HCT116 (cell line): ENCODE data around the gene PCDHGA2. TPM values are rescaled to one million over a fixed set of nuclear protein-coding genes. Genes with fewer than 3 reads are reported as not detected.
"Not testable (repeated sequence)": the region's sequence is repeated elsewhere in the genome, so short reads cannot be mapped to it uniquely, and the experiment has no call there.

Experiments used
- ATAC-seq: fragments of 200-7000 bp; cut with Tn5 transposase; 2 replicates; pipeline ENCODE4 v1.9.1; 2020; ENCODE audit warnings: mild to moderate bottlenecking, moderate library complexity
- BruUV-seq: library from RNA; stranded (reverse); fragments of 400-500 nt; replicated peaks from 2 replicates; lab custom pipeline; 2021; lab: Mats Ljungman, UMichigan
- CTCF ChIA-PET: fragments of 300-600 bp; sonication (Branson Sonifier 250); formaldehyde crosslinking; loops from one replicate; lab custom pipeline; 2021; ENCODE audit warnings: antibody characterized with exemption; lab: Charles Lee
- POLR2A ChIA-PET: fragments of 300-600, 350-600 bp; sonication (Branson Sonifier 250); formaldehyde crosslinking; loops from one replicate; lab custom pipeline; 2021; ENCODE audit warnings: antibody characterized with exemption; lab: Charles Lee
- RAD21 ChIA-PET, 2 experiments: fragments of 300-600 bp; sonication (Branson Sonifier 250); formaldehyde crosslinking; loops; one replicate each; lab custom pipeline; 2023; ENCODE audit warnings: low total read pairs in 2 of 2; ENCODE audit not compliant: uncharacterized antibody in 2 of 2, unreplicated experiment in 2 of 2, low non-redundant PET in 1 of 2; lab: Charles Lee
- DNase-seq: peaks from one replicate; pipeline ENCODE4 v3.0.0-alpha.2; 2010; ENCODE audit warnings: low read depth, low spot score
- H2AFZ ChIP-seq: fragments of 200-600 bp; shearing (Covaris generic), sonication (generic); 2 replicates; pipeline ENCODE4 v1.6.1; 2017; ENCODE audit warnings: low read depth, mixed run types, mixed read lengths, antibody characterized with exemption, low read length; ENCODE audit not compliant: poor library complexity, severe bottlenecking
- H3K27ac ChIP-seq: 2 replicates; pipeline ENCODE4 v1.5.1; 2012; ENCODE audit warnings: low read depth, low read length
- H3K27me3 ChIP-seq: fragments of 200-600 bp; sonication (generic); 2 replicates; pipeline ENCODE4 v1.6.1; 2016; ENCODE audit warnings: mixed run types, low read length, mixed read lengths; ENCODE audit not compliant: insufficient read depth
- H3K36me3 ChIP-seq, 2 experiments: fragments of 200-500 bp in 1 of 2; fragments of 200-600 bp in 1 of 2; sonication (Bioruptor generic) in 1 of 2; sonication (generic) in 1 of 2; 2 replicates each; pipeline versions ENCODE4 v1.5.1 to v1.6.1; 2014 to 2016; ENCODE audit warnings: low read length in 2 of 2, inconsistent platforms in 1 of 2, mixed read lengths in 1 of 2, mixed run types in 1 of 2; ENCODE audit not compliant: insufficient read depth in 2 of 2, control insufficient read depth in 1 of 2
- H3K4me1 ChIP-seq, 2 experiments: fragments of 200-600 bp in 1 of 2; sonication (generic) in 1 of 2; 2 replicates each; pipeline versions ENCODE4 v1.5.1 to v1.6.1; 2012 to 2017; ENCODE audit warnings: low read length in 2 of 2, inconsistent platforms in 1 of 2, mild to moderate bottlenecking in 1 of 2, mixed read lengths in 1 of 2, mixed run types in 1 of 2, moderate library complexity in 1 of 2; ENCODE audit not compliant: insufficient read depth in 2 of 2, control insufficient read depth in 1 of 2
- H3K4me2 ChIP-seq: fragments of 200-600 bp; sonication (generic); 2 replicates; pipeline ENCODE4 v1.6.1; 2017; ENCODE audit warnings: mixed run types, low read length, mixed read lengths
- H3K4me3 ChIP-seq, 2 experiments: fragments of 200-600 bp in 1 of 2; sonication (generic) in 1 of 2; replicated peaks in 1 of 2; 2 replicates each; pipeline ENCODE4 v1.5.1; 2011 to 2016; ENCODE audit warnings: low read length in 2 of 2, control low read depth in 1 of 2, low read depth in 1 of 2, mild to moderate bottlenecking in 1 of 2, mixed read lengths in 1 of 2, mixed run types in 1 of 2
- H3K79me2 ChIP-seq: fragments of 200-600 bp; sonication (generic); 2 replicates; pipeline ENCODE4 v1.6.1; 2017; ENCODE audit warnings: mild to moderate bottlenecking, mixed run types, low read length, moderate library complexity, mixed read lengths; ENCODE audit not compliant: insufficient read depth
- H3K9ac ChIP-seq: fragments of 200-600 bp; sonication (generic); 2 replicates; pipeline ENCODE4 v1.6.1; 2016; ENCODE audit warnings: low read length, mixed read lengths
- H3K9me2 ChIP-seq: fragments of 200-600 bp; sonication (generic), shearing (Covaris generic); 2 replicates; pipeline ENCODE4 v1.6.1; 2017; ENCODE audit warnings: mixed run types, mild to moderate bottlenecking, moderate library complexity; ENCODE audit not compliant: insufficient read depth
- H3K9me3 ChIP-seq, 2 experiments: fragments of 200-500 bp in 1 of 2; fragments of 200-600 bp in 1 of 2; sonication (Bioruptor generic) in 1 of 2; sonication (generic) in 1 of 2; 2 replicates each; pipeline ENCODE4 v1.6.1; 2014 to 2017; ENCODE audit warnings: low read length in 2 of 2, mixed read lengths in 2 of 2, inconsistent platforms in 1 of 2, low read depth in 1 of 2, mild to moderate bottlenecking in 1 of 2, mixed run types in 1 of 2, moderate library complexity in 1 of 2; ENCODE audit not compliant: control insufficient read depth in 1 of 2, insufficient read depth in 1 of 2
- H4K20me1 ChIP-seq: fragments of 200-600 bp; sonication (generic), shearing (Covaris generic); 2 replicates; pipeline ENCODE4 v1.6.1; 2017; ENCODE audit warnings: mixed run types, mild to moderate bottlenecking, moderate library complexity; ENCODE audit not compliant: insufficient read depth
- CBX3 ChIP-seq: IDR thresholded peaks from 2 replicates; pipeline ENCODE4 v1.6.1; 2012; ENCODE audit warnings: low read depth
- CEBPB ChIP-seq: IDR thresholded peaks from 2 replicates; pipeline ENCODE4 v1.6.1; 2012; ENCODE audit warnings: low read depth
- CTCF ChIP-seq, 3 experiments: fragments of 200-600 bp in 1 of 3; sonication (generic) in 1 of 3; IDR thresholded peaks in 2 of 3; conservative IDR thresholded peaks in 1 of 3; 2 replicates each; pipeline ENCODE4 v1.5.1; 2012 to 2017; ENCODE audit warnings: low read depth in 2 of 3, low read length in 2 of 3, antibody characterized with exemption in 1 of 3, borderline replicate concordance in 1 of 3, control low read depth in 1 of 3, mild to moderate bottlenecking in 1 of 3, mixed read lengths in 1 of 3, mixed run types in 1 of 3, moderate library complexity in 1 of 3; ENCODE audit not compliant: insufficient read depth in 1 of 3
- JUND ChIP-seq: IDR thresholded peaks from 2 replicates; pipeline ENCODE4 v1.6.1; 2012
- RAD21 ChIP-seq: IDR thresholded peaks from 2 replicates; pipeline ENCODE4 v1.6.1; 2012; ENCODE audit warnings: low read depth, mild to moderate bottlenecking
- ZBTB33 ChIP-seq: IDR thresholded peaks from 2 replicates; pipeline ENCODE4 v1.6.1; 2011; ENCODE audit warnings: mild to moderate bottlenecking, low read length, moderate library complexity; ENCODE audit not compliant: insufficient replicate concordance; ENCODE audit errors: extremely low read depth
- ZFX ChIP-seq: fragments of 450-650 bp; IDR thresholded peaks from 2 replicates; pipeline ENCODE4 v1.6.1; 2017
- intact Hi-C: fragments of 100-400 bp; cut with micrococcal nuclease; formaldehyde crosslinking; loops from 2 replicates; pipeline ENCODE4 v1.10.0; 2022
- total RNA-seq: library from RNA; stranded (reverse); gene quantifications from one replicate; pipeline ENCODE4 v1.2.1, GENCODE V29; 2021; ENCODE audit not compliant: unreplicated experiment
- TF ChIP-seq, protein P1 (sequence below): IDR thresholded peaks from 2 replicates; pipeline ENCODE4 v1.6.1; 2012; ENCODE audit warnings: low read depth
- TF ChIP-seq, protein P2 (sequence below): IDR thresholded peaks from 2 replicates; pipeline ENCODE4 v1.6.1; 2012

PCDHGA2 gene
- total RNA-seq, 1 experiment from 2014 or later: not detected

DNA sequence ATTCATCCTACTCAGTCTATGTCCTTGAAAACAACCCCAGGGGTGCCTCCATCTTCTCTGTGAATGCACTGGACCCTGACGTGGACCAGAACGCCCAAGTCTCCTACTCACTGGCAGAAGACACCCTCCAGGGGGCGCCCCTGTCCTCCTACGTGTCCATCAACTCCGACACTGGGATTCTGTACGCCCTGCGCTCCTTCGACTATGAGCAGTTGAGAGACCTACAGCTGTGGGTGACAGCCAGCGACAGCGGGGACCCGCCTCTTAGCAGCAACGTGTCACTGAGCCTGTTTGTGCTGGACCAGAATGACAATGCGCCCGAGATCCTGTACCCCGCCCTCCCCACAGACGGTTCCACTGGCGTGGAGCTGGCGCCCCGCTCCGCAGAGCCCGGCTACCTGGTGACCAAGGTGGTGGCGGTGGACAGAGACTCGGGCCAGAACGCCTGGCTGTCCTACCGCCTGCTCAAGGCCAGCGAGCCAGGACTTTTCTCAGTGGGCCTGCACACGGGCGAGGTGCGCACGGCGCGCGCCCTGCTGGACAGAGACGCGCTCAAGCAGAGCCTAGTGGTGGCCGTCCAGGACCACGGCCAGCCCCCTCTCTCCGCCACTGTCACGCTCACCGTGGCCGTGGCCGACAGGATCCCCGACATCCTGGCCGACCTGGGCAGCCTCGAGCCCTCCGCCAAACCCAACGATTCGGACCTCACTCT lies 37.0 kb downstream of the PCDHGA2 start:
- DNase-seq, ATAC-seq, H3K27me3 ChIP-seq, H4K20me1 ChIP-seq, POLR2A ChIA-PET, H3K79me2 ChIP-seq, H3K4me2 ChIP-seq, intact Hi-C loops, CTCF ChIA-PET, H3K36me3 ChIP-seq, H3K9ac ChIP-seq, H3K9me3 ChIP-seq, H3K9me2 ChIP-seq, RAD21 ChIA-PET, H3K4me1 ChIP-seq, H3K27ac ChIP-seq, BruUV-seq, H2AFZ ChIP-seq, H3K4me3 ChIP-seq: not testable (repeated sequence)
- peak in 1 of 3 experiments; percentile 21; a peak in 1 of 6 replicates for TF ChIP-seq CTCF (IDR thresholded peaks at IDR 0.05 in 2 of 3, conservative IDR thresholded peaks at IDR 0.05 in 1 of 3; ENCODE audit: borderline replicate concordance in 1 of 3, insufficient read depth in 1 of 3, low read depth in 2 of 3, low read length in 2 of 3)

DNA sequence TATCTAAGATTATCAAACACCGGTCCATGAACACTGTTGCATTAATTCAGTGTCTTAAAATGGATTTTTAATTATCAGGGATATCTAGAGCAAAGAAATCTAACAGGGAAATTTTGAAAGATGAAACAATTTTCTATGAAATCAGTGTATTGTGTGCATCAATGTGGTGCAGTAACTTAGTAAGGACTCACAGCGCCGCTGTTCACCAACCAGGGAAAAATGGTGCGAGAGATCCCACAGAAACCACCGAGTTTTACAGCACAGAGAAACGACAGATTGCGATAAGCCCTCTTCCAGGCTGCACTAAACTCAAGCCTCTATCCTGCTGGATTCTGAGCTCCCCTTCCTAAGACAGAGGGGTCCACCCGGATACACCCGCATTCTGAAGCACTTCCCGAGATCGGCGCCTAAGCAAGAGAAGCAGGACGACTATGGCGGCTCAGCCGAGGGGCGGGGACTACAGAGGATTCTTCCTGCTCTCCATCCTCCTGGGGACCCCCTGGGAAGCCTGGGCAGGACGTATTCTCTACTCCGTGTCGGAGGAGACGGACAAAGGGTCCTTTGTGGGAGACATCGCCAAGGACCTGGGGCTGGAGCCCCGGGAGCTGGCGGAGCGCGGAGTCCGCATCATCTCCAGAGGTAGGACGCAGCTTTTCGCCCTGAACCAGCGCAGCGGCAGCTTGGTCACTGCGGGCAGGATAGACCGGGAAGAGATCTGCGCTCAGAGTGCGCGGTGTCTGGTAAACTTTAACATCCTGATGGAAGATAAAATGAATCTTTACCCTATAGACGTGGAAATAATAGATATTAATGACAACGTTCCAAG lies 44.1 kb downstream of the PCDHGA2 start, which contains the start of gene PCDHGA7:
Gene PCDHGA7, plus strand, starts transcription at position 274 of the 826 bp plus-strand sequence. Its CDS starts 158 bp downstream, at position 432.
- H3K36me3 ChIP-seq: no peaks in the 10 kb centered on the region
- H2AFZ ChIP-seq: no peak within 1 kb of the TSS
- H3K27me3 ChIP-seq: no peaks in the 10 kb centered on the region
- H3K79me2 ChIP-seq: no peaks in the 10 kb centered on the region
- H3K27ac ChIP-seq: no peak within 1 kb of the TSS
- intact Hi-C loops: no loop called here
- ATAC-seq (no peak), DNase-seq (no peak)
- no peaks in the 10 kb centered on the region for H3K9me2 ChIP-seq
- no peaks in the 10 kb centered on the region for H3K4me1 ChIP-seq
- no peak within 1 kb of the TSS for H3K4me2 ChIP-seq
- ChIA-PET POLR2A (no interaction called here), RAD21 (no interaction called here), CTCF (no interaction called here)
- H3K9ac ChIP-seq: no peak within 1 kb of the TSS
- no peaks in the 10 kb centered on the region; a peak in 2 of 4 replicates for H3K9me3 ChIP-seq
- no TSS peak for BruUV-seq
- no peak within 1 kb of the TSS for H3K4me3 ChIP-seq
- no peaks in the 10 kb centered on the region for H4K20me1 ChIP-seq
- no peak for TF ChIP-seq ZFX
- no peak for TF ChIP-seq JUND
- TF ChIP-seq CEBPB: no peak
- TF ChIP-seq, protein P1, sequence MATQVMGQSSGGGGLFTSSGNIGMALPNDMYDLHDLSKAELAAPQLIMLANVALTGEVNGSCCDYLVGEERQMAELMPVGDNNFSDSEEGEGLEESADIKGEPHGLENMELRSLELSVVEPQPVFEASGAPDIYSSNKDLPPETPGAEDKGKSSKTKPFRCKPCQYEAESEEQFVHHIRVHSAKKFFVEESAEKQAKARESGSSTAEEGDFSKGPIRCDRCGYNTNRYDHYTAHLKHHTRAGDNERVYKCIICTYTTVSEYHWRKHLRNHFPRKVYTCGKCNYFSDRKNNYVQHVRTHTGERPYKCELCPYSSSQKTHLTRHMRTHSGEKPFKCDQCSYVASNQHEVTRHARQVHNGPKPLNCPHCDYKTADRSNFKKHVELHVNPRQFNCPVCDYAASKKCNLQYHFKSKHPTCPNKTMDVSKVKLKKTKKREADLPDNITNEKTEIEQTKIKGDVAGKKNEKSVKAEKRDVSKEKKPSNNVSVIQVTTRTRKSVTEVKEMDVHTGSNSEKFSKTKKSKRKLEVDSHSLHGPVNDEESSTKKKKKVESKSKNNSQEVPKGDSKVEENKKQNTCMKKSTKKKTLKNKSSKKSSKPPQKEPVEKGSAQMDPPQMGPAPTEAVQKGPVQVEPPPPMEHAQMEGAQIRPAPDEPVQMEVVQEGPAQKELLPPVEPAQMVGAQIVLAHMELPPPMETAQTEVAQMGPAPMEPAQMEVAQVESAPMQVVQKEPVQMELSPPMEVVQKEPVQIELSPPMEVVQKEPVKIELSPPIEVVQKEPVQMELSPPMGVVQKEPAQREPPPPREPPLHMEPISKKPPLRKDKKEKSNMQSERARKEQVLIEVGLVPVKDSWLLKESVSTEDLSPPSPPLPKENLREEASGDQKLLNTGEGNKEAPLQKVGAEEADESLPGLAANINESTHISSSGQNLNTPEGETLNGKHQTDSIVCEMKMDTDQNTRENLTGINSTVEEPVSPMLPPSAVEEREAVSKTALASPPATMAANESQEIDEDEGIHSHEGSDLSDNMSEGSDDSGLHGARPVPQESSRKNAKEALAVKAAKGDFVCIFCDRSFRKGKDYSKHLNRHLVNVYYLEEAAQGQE: no peak
- TF ChIP-seq ZBTB33: no peak
- TF ChIP-seq CBX3: no peak
- no peak for TF ChIP-seq RAD21
- TF ChIP-seq, protein P2, sequence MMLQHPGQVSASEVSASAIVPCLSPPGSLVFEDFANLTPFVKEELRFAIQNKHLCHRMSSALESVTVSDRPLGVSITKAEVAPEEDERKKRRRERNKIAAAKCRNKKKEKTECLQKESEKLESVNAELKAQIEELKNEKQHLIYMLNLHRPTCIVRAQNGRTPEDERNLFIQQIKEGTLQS: no peak
